NT2/D1 (cell line): ENCODE data around the gene DIAPH2.

Experiments
- SUZ12 ChIP-seq: IDR thresholded peaks from 2 replicates; pipeline ENCODE4 v1.6.1; 2011; ENCODE audit not compliant: insufficient read length, insufficient read depth; ENCODE audit errors: extremely low read depth
- YY1 ChIP-seq: IDR thresholded peaks from 2 replicates; pipeline ENCODE4 v1.6.1; 2011; ENCODE audit not compliant: insufficient read length, insufficient read depth
- ZNF274 ChIP-seq: IDR thresholded peaks from 2 replicates; pipeline ENCODE4 v1.6.1; 2011; ENCODE audit warnings: mild to moderate bottlenecking, low read depth, low read length

- TF ChIP-seq ZNF274 = no peak
- TF ChIP-seq YY1 = no peak
- no peak for TF ChIP-seq SUZ12
These were observed 20.0 kb downstream of the DIAPH2 start for GRCh38 chrX:96704629-96705028.
